Activated CD4-positive, CD25-positive, alpha-beta regulatory T cell treated with anti-CD3 and anti-CD28 coated beads, Interleukin-2, amount 50 U/mL, for 24 hours (primary cell): ENCODE results near the gene DNAJC21.
"Not testable (repeated sequence)": the region's sequence is repeated elsewhere in the genome, so short reads cannot be mapped to it uniquely, and the experiment has no call there.

Source experiments
- ATAC-seq, 2 donors: fragments of 150-1000 bp; cut with Tn5 transposase; one replicate each; pipeline ENCODE4 v1.10.0; 2021; ENCODE audit warnings: mild to moderate bottlenecking in 1 of 2, moderate library complexity in 1 of 2

DNAJC21 gene

DNA sequence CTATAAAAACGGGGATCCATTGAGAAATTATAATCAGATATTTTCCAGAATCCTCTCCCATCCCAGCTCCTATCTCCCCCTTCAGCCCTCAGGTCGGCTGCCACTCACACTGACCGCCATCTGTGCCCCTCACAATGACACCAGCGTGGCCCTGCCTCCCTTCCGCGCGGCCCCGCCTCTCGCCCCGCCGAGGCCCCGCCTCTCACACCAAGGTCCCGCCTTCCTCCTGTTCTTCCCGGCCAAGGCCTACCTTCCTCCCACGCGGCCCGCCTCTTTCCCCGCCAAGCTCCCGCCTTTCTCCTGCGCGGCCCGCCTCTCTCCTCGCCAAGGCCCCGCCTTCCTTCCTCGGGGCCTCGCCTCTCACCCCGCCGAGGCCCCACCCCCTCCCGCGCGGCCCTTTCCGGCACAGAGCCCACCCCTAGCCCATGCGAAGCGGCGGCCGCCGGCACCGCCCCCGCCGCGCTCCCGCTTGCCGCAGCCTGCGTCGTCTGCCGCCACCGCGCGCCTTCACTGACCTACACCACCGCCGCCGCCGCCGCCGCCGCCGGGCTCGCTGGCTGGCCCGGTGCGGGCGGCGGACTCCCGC is at the start of gene DNAJC21:
DNAJC21 (plus strand) TSS at position 426 of the 586 bp plus-strand sequence. CDS start 261 bp downstream, outside the sequence.
- ATAC-seq, result peak; percentile 87 to 90

DNA sequence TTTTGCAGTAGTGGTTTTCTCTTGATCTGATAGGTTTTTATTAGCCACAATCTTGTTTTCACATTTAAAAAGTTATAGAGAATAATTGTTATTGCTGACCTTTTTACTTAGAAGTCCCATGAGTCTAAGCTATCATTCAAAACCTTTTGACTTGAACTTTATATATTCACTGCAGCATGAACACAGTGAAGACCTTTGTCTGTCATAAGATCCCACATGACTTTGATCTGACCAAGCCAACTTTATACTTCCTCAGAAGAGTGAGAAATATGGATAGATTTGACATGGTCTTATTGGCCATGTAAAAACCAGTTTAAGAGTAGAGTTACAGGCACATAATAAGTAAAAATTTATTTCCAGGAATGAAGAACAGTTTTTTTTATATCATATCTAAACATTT is 48.1 kb upstream of the DNAJC21 start:
- ATAC-seq, result no peak

DNA sequence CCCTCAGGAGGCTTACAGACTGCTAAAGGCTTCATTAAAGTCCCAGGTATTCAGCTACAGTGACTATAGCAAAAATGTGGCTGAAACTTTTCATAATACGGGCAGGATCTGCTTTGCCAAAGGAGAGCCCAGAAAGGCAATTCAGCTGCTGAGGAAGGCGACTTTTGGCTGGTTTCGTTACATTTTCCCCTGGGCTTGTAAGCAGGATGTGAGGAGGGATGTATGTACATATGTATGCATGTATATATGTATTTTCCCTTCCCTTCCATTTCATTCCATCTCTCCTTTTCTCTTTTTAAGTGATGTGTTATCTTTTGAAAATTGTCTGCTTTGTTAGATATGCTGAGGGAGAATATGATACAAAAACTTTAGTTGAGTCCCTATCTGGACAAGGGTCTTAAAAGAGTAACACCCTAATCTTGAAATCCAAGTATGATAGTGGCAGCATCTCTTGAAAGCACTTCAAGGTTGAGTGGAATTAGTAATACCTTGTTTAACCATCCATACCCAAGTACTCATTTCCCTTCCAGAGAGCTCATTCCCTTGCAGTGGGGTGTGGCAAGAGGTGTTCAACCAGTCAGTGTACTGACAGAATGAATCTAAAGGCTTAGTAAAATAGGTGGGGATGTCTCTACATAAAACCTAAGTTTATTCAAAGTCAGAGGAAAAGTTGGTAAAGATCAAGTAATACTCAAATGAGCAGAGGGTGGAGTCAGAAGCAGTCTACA is 42.8 kb upstream of the DNAJC21 start:
- no peak for ATAC-seq

DNA sequence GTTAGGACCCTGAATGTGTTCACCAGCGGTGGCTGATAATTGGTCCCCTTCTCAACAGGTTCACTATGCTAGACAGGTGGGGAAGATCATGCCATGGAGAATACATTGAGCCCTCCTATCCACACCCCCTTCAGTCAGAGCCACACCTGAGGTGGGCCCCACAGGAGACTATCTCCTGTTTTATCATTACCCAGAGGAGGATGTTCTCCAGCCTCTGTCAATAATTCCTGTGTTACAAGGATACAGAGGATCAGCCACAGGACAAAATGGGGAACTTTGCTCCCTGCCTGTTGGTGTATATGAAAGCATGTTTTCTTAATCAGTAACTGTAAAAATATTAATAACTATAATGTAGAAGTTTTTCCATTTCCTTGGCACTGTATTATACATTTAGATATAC is 40.0 kb upstream of the DNAJC21 start:
- ATAC-seq, result no peak

DNA sequence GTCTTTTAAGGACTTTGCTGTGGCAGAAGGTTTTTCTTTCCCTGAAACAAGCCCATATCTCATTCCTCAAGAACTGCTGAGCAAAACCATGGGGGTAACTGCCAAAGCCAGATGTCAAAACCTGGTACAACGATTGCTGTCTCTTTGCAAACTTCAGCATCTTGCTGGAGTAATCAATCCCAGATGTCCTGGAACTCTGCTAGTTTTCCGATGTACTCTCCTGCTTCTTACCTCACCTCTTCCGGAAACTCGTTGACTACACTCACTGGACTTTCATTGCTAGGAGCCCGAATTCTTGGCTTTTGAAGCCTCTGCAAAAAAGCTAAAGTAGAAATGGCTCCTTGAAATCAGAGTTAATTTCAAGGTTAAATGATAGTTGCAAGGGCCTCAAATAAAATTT is 37.4 kb upstream of the DNAJC21 start:
- ATAC-seq, result no peak

DNA sequence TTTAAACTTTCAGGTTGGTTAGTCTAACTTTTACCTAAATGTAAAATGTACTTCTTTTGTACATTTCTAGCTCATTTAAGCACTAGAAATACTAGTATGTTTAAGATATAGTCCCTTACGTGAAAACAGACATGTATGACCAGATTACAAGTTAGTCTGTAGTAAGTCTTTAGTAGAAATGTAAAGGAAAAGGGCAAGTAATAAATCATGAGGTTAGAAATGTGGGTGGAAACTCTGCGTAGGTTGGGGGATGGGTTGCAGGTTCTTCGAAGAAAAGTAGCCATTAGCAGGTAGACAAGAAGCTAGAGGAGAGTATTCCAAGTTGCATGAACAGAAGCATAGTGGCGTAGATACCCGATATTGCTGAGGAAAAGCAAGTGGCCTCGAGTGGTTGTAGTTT is 36.9 kb upstream of the DNAJC21 start:
- ATAC-seq, result no peak

DNA sequence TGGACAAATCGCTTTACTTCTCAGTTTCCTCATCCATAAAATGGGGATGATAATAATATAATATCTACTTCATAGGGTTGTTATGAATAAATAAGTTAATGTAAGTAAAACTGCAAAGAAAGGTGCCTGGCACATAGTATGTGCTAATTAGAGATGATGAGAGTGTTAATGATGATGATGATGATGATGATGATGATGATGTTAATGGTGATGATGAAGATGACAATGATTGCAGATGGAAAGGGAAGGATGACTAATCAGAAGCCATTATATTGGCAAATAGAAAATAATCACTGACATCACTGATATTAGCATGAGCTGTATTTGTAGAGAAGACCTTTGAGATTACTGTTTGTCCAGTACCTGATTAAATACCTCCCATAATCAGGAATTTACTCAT is 34.6 kb upstream of the DNAJC21 start:
- no peak for ATAC-seq

DNA sequence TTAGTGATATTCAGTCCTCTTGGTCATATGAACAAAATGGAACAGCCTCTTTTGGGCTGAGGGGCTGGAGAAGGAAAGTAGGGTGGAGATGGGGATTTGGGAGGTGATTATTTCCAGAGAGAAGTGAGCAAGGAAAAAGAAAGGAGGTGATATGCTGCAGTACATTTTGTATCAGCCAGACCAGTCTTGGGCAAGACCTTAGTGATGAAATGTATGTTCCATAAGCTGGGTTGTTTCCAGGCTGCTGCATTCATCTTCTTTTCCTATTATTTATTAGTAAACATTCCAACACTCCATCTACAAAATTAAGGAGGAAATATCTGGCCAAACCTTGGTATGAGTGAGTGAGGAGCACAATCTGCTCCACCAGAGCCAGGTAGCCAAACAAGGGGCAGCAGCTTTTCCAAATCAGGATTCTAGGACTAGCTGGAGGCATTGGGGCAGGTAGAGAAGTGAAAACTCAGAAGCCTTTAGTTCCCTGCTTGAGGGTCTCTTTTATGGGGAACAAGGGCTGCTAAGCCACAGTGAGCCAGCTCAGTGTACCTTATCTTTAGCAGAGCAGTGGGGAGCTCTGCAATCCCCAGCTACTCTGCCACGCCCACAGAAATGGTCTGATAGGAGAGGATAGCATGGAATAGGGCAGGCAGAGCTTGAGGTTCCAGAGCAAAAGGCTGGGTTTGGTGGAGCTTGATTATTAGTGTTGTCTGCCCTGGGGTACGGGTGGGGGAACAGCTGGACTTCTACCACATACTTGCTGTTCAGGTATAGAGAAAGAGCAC is 33.5 kb upstream of the DNAJC21 start:
- no peak for ATAC-seq

DNA sequence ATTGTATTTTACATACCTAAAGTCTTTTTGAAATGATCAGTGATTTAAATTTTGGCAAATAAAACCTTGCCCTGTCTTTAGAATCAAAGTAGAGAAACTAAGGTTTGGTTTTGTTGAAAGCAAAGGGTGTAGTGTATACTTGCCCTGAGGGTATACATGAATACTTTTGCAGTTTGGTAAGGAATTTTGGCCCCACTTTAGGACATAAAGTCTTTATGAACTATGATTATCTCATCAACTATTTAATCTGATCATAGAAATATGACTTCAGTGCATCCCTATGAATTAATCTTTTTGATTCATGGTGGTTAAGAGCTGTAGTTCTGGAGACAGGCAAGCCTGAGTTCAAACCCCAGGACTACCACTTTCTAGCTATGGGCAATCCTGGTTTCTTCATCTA is 31.7 kb upstream of the DNAJC21 start:
- no peak for ATAC-seq

DNA sequence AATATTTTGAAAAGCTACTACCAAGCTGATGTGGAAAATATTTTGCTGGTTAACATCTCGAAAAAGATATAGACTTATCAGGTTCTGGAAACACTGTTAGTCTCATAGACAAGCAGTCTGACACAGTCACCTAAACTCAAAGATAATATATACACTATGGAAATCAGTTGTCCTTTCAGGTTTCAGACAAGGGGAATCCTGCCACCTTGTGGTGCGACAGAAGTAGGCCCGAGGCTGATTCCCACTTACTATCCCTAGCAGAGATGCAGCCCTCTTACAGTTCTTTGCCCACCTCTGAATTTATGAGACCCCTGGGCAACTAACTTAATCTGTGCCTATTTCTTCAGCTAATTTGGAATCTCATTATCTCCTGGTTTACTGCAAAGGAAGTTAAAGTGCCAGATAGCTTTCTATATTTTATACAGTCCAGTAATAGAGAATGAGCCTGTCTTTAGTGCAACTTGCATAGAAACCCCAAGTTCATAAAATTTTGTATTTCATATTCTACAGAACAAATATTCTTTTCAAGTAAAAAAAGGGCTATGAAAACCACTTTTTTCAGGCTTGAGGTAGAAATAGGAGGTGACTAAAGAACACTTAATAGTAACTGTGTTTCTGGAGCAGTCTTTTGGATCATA is 31.0 kb upstream of the DNAJC21 start:
- ATAC-seq, result peak; percentile 61 to 62

DNA sequence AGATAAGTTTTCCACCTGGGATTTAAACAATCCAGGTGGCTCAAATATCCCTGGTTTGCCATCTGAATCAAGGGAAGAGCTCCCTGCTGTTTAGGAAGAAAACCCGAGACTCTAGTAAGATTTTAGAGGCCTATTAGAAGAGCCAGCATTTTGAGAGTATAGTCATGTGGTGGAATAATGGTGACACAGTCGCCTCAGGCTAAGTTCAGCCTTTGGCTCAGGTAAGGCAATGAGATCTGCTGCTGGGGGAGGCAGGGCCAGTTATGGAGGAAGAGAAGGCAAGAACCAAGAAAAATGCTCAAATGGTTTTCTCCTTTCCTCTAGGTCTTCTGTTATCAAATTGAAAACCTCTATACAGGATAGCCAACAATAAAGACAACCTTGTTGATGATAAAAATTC is 30.3 kb upstream of the DNAJC21 start:
- ATAC-seq, result no peak

DNA sequence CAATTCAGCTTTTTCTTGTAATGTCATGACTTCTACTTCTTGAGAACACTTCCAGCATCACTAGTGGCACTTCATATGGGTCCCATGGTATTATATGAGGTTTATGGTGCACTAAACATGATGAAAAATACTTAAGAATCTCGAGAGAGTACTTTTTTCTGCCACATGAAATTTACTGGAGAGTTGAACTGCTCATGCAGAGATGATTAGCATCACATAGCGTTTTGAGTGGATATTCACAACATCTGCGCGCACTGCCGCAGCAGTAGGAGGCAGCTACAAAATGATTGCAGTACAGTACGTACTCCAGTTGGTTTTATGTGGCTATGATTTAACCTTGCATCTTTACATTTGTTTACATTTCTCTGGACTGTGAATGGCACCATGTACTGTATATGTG is 28.7 kb upstream of the DNAJC21 start:
- ATAC-seq, result no peak

DNA sequence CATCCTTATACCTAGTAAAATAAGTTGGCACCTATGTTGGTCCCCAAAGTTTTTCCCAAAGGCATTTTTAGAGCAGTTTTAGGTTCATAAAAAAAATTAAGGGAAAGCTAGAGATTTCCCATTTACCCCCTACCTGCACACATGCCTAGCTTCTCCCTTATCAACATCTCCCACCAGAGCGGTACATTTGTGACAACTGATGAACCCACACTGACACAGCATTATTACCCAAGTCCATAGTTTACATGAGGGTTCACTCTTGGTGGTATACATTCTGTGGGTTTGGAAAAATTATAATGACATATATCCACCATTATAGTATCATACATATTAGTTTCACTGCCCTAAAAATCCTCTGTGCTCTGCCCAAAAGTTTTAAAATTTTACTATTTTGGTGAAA is 26.1 kb upstream of the DNAJC21 start:
- no peak for ATAC-seq

DNA sequence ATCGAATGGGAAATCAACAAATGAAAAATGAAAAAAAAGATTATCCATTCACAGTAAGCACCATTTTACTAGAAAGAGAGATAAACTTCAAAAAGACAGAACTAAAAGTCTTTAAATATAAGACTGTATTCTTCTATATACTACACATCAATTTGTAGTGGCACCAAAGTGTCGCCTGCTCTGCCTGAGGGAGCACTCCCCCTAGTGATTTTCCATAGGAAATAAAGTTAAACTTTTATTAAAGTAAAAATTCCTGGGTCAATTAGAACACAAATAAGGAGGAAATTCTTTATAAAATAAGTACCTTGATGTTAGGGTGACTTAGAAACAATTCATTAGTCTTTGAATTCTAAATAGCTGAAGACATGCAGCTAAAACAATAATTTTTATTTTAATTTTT is 23.8 kb upstream of the DNAJC21 start:
- no peak for ATAC-seq

DNA sequence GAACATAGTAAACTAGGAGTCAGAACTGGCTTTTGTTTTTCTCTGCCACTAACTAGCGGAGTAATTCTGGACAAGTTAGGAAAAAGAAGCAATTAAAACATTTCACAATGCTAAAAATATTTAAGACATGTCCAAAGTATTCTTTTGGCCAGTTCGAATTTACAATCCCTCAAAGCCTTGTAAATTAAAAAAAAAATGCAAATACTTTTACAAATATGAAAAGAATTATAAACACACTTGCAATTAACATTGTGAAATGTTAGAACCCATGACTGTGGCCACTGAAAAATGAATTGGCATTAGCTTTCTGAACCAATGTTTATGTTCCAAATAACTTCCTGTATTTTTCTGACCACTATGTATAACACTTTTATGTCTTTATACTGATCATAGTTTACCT is 16.3 kb upstream of the DNAJC21 start:
- ATAC-seq, result no peak

DNA sequence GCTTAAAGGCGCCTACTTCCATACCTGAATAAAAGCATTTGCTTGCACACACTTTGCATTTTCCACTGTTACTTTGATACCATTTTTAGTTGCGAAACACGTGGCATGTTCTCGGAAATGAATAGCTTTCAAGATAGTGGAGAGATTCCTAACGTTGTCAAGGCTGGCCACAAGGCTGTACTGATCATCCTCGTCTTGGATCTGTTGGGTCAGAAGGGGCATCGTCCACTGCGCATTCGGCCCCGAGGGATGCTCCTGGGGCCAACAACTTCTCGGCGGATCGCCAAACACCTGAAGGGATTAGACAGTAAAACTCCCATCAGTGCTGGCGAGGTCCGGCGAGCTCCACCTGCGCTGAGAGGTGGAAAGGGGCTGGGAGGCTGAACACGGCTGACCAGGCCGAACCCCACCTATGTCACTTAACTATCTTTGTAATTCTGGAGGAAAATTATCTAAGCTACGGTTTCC is 14.7 kb upstream of the DNAJC21 start:
- no peak for ATAC-seq

DNA sequence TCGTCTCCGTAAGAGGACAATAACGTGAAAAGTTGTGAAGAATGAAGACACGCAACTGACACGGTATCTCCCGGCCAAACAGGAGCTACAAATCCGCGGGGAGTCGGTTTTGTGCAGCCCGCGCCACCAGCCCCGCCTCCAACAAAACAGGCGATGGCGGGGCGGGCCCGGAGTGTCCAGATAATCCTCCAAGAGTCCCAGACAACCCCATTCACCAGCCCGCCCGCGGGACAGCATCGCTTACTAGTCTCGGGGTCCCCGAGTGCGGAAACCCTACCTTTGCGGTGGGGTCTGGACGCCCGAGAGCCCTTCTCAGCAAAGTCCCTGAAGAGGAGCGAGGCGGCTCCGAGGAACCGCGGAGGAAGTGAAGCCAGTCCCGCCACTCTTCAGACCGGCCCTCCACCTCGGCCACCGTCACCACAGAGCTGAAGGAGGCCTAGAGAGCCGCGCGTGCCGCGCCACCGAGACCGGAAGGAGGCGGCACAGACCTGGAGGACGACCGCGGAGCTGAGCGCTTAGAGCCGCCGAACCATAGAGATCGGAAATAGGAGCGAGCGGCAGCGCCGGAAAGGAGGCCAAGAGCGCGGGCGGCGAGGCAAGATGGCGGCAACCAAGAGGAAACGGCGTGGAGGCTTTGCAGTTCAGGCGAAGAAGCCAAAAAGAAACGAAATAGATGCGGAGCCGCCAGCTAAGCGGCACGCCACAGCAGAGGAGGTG is 14.1 kb upstream of the DNAJC21 start, which contains the start of the genes BRIX1 and RAD1:
BRIX1 (plus strand) TSS at position 573 of the 717 bp plus-strand sequence; CDS start at position 601, 28 bp downstream.
RAD1 (minus strand) TSS at position 366 of the 717 bp plus-strand sequence. CDS start 612 bp downstream, outside the sequence.
- ATAC-seq, result peak; percentile 99 to 100

DNA sequence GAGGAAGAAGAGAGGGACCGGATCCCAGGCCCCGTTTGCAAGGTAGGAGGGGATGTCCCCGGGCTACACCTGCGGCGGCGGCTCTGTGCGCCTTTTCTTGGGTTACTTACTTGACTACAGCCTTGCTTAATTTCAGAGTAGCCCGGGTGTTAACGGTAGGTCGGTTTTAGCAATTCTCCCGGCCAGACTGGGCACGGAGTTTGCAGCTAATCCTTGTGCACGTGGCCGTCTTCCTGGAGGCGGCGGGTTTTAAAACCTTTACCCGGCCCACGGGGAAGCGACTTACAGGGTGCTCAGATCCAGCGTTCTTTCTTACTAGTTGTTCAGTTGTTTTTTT is 13.5 kb upstream of the DNAJC21 start:
- peak in 1 of 2 donors; percentile 3 for ATAC-seq

DNA sequence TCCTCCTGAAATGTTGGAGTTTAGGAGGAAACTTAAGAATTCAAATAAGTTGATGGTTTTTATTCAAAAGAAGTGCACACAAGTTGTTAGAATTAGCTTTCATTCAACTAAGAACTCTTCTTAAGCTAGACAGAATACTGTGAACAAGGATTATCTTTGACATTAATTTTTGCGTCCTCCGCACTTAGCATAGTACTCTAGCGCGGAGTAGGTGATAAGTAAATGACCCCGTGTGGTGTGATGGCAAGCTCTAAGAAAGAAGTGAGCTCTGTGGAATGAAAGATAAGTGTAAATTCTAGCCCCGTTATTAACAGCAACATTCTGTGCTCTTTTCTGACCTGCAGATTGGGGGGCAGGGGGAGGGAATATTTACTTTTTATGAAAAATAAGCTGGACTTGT is 12.8 kb upstream of the DNAJC21 start:
- ATAC-seq, result no peak

DNA sequence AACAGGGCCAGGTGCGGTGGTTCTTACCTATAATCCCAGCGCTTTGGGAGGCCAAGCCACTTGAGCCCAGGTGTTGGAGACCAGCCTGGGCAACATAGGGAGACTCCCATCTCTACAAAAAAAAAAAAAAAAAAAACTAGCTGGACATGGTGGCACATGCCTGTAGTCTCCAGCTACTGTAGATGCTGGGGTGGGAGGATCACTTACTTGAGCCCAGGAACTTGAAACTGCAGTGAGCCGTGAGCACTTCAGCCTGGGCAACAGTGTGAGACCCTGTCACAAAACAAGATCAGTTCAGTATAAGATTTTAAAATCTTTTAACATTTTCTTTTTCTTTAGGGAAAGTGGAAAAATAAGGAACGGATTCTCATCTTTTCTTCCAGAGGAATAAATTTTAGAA is 11.3 kb upstream of the DNAJC21 start:
- no peak for ATAC-seq

DNA sequence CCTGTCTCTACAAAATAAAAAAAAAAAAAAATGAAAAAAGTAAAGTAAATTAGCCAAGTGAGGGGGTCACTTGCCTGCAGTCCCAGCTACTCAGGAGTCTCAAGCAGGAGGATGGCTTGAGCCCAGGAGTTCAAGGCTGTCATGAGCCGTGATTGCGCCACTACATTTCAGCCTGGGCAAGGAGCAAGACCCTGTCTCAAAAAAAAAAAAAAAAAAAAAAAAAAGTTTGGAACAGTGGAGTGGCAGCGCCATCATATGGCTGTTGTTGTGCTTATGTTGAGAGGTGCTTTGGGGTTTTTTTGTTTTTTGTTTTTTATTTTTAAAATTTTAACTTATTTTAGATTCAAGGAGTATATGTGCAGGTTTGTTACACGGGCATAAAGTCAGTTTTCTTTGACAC is 10.3 kb upstream of the DNAJC21 start:
- no peak for ATAC-seq

DNA sequence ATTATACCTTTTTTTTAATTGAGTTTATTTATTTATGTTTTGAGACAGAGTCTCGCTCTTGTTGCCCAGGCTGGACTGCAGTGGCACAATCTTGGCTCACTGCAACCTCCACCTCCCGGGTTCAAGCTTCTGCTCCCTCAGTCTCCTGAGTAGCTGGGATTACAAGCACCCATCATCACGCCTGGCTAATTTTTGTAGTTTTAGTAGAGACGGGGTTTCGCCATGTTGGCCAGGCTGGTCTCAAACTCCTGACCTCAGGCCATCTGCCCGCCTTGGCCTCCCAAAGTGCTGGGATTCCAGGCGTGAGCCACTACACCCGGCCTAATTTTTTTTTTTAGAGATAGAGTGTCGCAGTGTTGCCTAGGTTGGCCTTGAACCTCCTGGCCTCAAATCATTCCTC is 6.1 kb upstream of the DNAJC21 start:
- not testable (repeated sequence) for ATAC-seq
